ENCODE measurements around the gene CTRL.

The CTRL gene

GRCh38 chr16:67883146-67883871 is 48.4 kb downstream of the CTRL start:
- POLR2A ChIA-PET, result interaction anchor here (1.2 to 1.7 kb wide), 5 partner anchors 9 to 52 kb away, joined by 3 to 4 read pairs (median 4); no protein-coding TSS in a partner anchor
- DNase-seq (ENCODE audit: extremely low spot score), result no peak
- CTCF ChIA-PET, result interaction anchor here (0.6 to 2.3 kb wide), 15 partner anchors 9 to 233 kb away, joined by 3 to 8 read pairs (median 5); partner anchors contain the start of genes CTRL and EDC4
- TF ChIP-seq FOXK2 (IDR thresholded peaks at IDR 0.05), result no peak
- no peak for TF ChIP-seq HDGF (IDR thresholded peaks at IDR 0.05; ENCODE audit: borderline replicate concordance)
- no peak for TF ChIP-seq BHLHE40 (IDR thresholded peaks at IDR 0.05; ENCODE audit: borderline replicate concordance)
- no peak for TF ChIP-seq L3MBTL2 (conservative IDR thresholded peaks at IDR 0.05)
- no peak for TF ChIP-seq SUZ12 (IDR thresholded peaks at IDR 0.05)

DNA sequence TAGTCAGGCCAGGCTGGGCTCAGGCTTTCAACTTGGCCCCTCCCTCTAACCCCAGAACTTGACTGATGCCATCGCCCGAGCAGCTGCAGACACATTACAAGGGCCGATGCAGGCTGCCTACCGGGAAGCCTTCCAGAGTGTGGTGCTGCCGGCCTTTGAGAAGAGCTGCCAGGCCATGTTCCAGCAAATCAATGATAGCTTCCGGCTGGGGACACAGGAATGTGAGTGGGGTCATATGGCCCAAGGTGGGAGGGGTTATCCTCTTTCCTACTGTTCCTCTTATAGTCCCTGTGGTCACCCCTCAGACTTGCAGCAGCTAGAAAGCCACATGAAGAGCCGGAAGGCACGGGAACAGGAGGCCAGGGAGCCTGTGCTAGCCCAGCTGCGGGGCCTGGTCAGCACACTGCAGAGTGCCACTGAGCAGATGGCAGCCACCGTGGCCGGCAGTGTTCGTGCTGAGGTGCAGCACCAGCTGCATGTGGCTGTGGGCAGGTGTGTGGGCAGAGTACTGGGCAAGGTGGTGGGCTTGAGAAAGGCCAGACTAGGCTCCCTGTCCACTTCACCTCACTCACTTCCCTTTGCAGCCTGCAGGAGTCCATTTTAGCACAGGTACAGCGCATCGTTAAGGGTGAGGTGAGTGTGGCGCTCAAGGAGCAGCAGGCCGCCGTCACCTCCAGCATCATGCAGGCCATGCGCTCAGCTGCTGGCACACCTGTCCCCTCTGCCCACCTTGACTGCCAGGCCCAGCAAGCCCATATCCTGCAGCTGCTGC is 49.1 kb downstream of the CTRL start:
- no peak for DNase-seq (ENCODE audit: extremely low spot score)
- CTCF ChIA-PET, result interaction anchor here (0.7 to 2.3 kb wide), 4 partner anchors 14 to 66 kb away, joined by 5 to 8 read pairs (median 5); no protein-coding TSS in a partner anchor
- POLR2A ChIA-PET, result interaction anchor here (0.6 to 1.7 kb wide), 5 partner anchors 9 to 53 kb away, joined by 3 to 6 read pairs (median 4); partner anchors contain the start of gene EDC4
- TF ChIP-seq FOXK2 (IDR thresholded peaks at IDR 0.05) (no peak), TARDBP (IDR thresholded peaks at IDR 0.05) (no peak), CTBP1 (IDR thresholded peaks at IDR 0.05; ENCODE audit: borderline replicate concordance) (no peak), L3MBTL2 (conservative IDR thresholded peaks at IDR 0.05) (no peak), FOXA1 (IDR thresholded peaks at IDR 0.05) (no peak), ELF4 (IDR thresholded peaks at IDR 0.05) (no peak), LEF1 (IDR thresholded peaks at IDR 0.05; ENCODE audit: borderline replicate concordance) (no peak), BHLHE40 (IDR thresholded peaks at IDR 0.05; ENCODE audit: borderline replicate concordance) (no peak), ZNF384 (IDR thresholded peaks at IDR 0.05) (no peak), ARNT (IDR thresholded peaks at IDR 0.05) (no peak), SP1 (IDR thresholded peaks at IDR 0.05) (no peak), PKNOX1 (IDR thresholded peaks at IDR 0.05) (no peak), FOXM1 (IDR thresholded peaks at IDR 0.05; ENCODE audit: borderline replicate concordance) (no peak), HDGF (IDR thresholded peaks at IDR 0.05; ENCODE audit: borderline replicate concordance) (no peak), SUZ12 (IDR thresholded peaks at IDR 0.05) (no peak), NFRKB (IDR thresholded peaks at IDR 0.05) (no peak)

GRCh38 chr16:67881621-67882161 is 50.0 kb downstream of the CTRL start:
- CTCF ChIA-PET, result interaction anchor here (0.5 kb wide), 1 partner anchor 57 kb away, joined by 3 read pairs; no protein-coding TSS in a partner anchor
- TF ChIP-seq ZNF384 (IDR thresholded peaks at IDR 0.05) (no peak), SUZ12 (IDR thresholded peaks at IDR 0.05) (no peak), PKNOX1 (IDR thresholded peaks at IDR 0.05) (no peak), FOXA1 (IDR thresholded peaks at IDR 0.05) (no peak), BHLHE40 (IDR thresholded peaks at IDR 0.05; ENCODE audit: borderline replicate concordance) (no peak), LEF1 (IDR thresholded peaks at IDR 0.05; ENCODE audit: borderline replicate concordance) (no peak), FOXM1 (IDR thresholded peaks at IDR 0.05; ENCODE audit: borderline replicate concordance) (no peak), TARDBP (IDR thresholded peaks at IDR 0.05) (no peak), NFRKB (IDR thresholded peaks at IDR 0.05) (no peak), SP1 (IDR thresholded peaks at IDR 0.05) (no peak), ELF4 (IDR thresholded peaks at IDR 0.05) (no peak), L3MBTL2 (conservative IDR thresholded peaks at IDR 0.05) (no peak), FOXK2 (IDR thresholded peaks at IDR 0.05) (no peak), HDGF (IDR thresholded peaks at IDR 0.05; ENCODE audit: borderline replicate concordance) (no peak), ARNT (IDR thresholded peaks at IDR 0.05) (no peak), CTBP1 (IDR thresholded peaks at IDR 0.05; ENCODE audit: borderline replicate concordance) (no peak)
- no peak for DNase-seq (ENCODE audit: extremely low spot score)
- POLR2A ChIA-PET, result interaction anchor here (1.1 to 1.4 kb wide), 3 partner anchors 9 to 35 kb away, joined by 3 to 6 read pairs (median 3); partner anchors contain the start of genes EDC4 and NUTF2

DNA sequence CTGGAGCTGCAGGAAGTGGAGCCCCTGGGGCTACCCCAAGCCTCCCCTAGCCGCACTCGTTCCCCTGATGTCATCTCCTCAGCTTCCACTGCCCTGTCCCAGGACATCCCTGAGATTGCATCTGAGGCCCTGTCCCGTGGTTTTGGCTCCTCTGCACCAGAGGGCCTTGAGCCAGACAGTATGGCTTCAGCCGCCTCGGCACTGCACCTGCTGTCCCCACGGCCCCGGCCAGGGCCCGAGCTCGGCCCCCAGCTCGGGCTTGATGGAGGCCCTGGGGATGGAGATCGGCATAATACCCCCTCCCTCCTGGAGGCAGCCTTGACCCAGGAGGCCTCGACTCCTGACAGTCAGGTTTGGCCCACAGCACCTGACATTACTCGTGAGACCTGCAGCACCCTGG is 51.1 kb downstream of the CTRL start:
- POLR2A ChIA-PET, result interaction anchor here (1.4 kb wide), 1 partner anchor 34 kb away, joined by 3 read pairs; the partner anchor contains the start of gene NUTF2
- CTCF ChIA-PET, result no interaction called here
- TF ChIP-seq HDGF (IDR thresholded peaks at IDR 0.05; ENCODE audit: borderline replicate concordance), result no peak
- TF ChIP-seq ELF4 (IDR thresholded peaks at IDR 0.05), result no peak
- no peak for TF ChIP-seq NFRKB (IDR thresholded peaks at IDR 0.05)
- TF ChIP-seq BHLHE40 (IDR thresholded peaks at IDR 0.05; ENCODE audit: borderline replicate concordance), result no peak
- no peak for TF ChIP-seq ZNF384 (IDR thresholded peaks at IDR 0.05)
- TF ChIP-seq PKNOX1 (IDR thresholded peaks at IDR 0.05), result no peak
- no peak for TF ChIP-seq ARNT (IDR thresholded peaks at IDR 0.05)
- no peak for TF ChIP-seq SP1 (IDR thresholded peaks at IDR 0.05)
- TF ChIP-seq L3MBTL2 (conservative IDR thresholded peaks at IDR 0.05), result no peak
- TF ChIP-seq FOXM1 (IDR thresholded peaks at IDR 0.05; ENCODE audit: borderline replicate concordance), result no peak
- no peak for TF ChIP-seq LEF1 (IDR thresholded peaks at IDR 0.05; ENCODE audit: borderline replicate concordance)
- no peak for TF ChIP-seq TARDBP (IDR thresholded peaks at IDR 0.05)
- TF ChIP-seq SUZ12 (IDR thresholded peaks at IDR 0.05), result no peak
- no peak for TF ChIP-seq CTBP1 (IDR thresholded peaks at IDR 0.05; ENCODE audit: borderline replicate concordance)
- TF ChIP-seq FOXA1 (IDR thresholded peaks at IDR 0.05), result no peak
- TF ChIP-seq FOXK2 (IDR thresholded peaks at IDR 0.05), result no peak
- DNase-seq (ENCODE audit: extremely low spot score), result no peak

DNA sequence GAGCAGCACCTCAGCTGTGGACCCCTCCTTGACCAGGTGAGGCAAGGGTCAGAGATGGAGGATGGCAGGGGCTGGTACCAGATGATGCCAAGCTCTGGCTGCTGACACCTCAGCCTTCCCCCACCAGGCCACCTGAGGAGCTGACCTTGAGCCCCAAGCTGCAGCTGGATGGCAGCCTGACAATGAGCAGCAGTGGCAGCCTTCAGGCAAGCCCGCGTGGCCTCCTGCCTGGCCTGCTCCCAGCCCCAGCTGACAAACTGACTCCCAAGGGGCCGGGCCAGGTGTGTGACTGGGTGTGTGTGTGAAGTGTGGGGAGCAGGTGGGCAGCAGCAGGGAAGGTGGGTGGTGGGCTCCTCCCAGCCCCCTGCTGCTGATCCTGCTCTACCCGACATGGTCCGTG is 51.7 kb downstream of the CTRL start:
- no peak for TF ChIP-seq FOXA1 (IDR thresholded peaks at IDR 0.05)
- TF ChIP-seq FOXK2 (IDR thresholded peaks at IDR 0.05), result no peak
- no peak for TF ChIP-seq L3MBTL2 (conservative IDR thresholded peaks at IDR 0.05)
- no peak for TF ChIP-seq HDGF (IDR thresholded peaks at IDR 0.05; ENCODE audit: borderline replicate concordance)
- TF ChIP-seq SP1 (IDR thresholded peaks at IDR 0.05), result no peak
- TF ChIP-seq FOXM1 (IDR thresholded peaks at IDR 0.05; ENCODE audit: borderline replicate concordance), result no peak
- TF ChIP-seq TARDBP (IDR thresholded peaks at IDR 0.05), result no peak
- no peak for TF ChIP-seq ELF4 (IDR thresholded peaks at IDR 0.05)
- TF ChIP-seq SUZ12 (IDR thresholded peaks at IDR 0.05), result no peak
- TF ChIP-seq LEF1 (IDR thresholded peaks at IDR 0.05; ENCODE audit: borderline replicate concordance), result no peak
- no peak for DNase-seq (ENCODE audit: extremely low spot score)
- CTCF ChIA-PET, result interaction anchor here (1.4 kb wide), 1 partner anchor 48 kb away, joined by 4 read pairs; no protein-coding TSS in a partner anchor
- POLR2A ChIA-PET, result no interaction called here

Measured in HEK293T (cell line).